PFSK-1 (cell line): ENCODE results near the gene TMEM213. TPM values are rescaled to one million over a fixed set of nuclear protein-coding genes. Genes with fewer than 3 reads are reported as not detected.

Source experiments
- FOXP2 ChIP-seq: optimal IDR thresholded peaks from 2 replicates; pipeline ENCODE3; 2011; ENCODE audit warnings: borderline replicate concordance, control low read depth, inconsistent platforms; ENCODE audit not compliant: insufficient read depth; ENCODE audit errors: extremely low read length, extremely low read depth
- POLR2AphosphoS5 ChIP-seq: IDR thresholded peaks from 2 replicates; pipeline ENCODE4 v1.6.1; 2012; ENCODE audit warnings: low read depth, mild to moderate bottlenecking, control low read depth, low read length, moderate library complexity
- REST ChIP-seq, 2 experiments: IDR thresholded peaks; 2 replicates each; pipeline versions ENCODE4 v1.6.1 to v1.8.0; 2011 to 2012; ENCODE audit warnings: low read depth in 2 of 2, low read length in 2 of 2, control low read depth in 1 of 2, inconsistent platforms in 1 of 2, mild to moderate bottlenecking in 1 of 2, moderate library complexity in 1 of 2; ENCODE audit not compliant: insufficient read depth in 1 of 2
- SIN3A ChIP-seq: IDR thresholded peaks from 2 replicates; pipeline ENCODE4 v1.6.1; 2012; ENCODE audit warnings: mild to moderate bottlenecking, low read length, moderate library complexity, borderline replicate concordance; ENCODE audit not compliant: insufficient read depth
- TAF1 ChIP-seq: IDR thresholded peaks from 2 replicates; pipeline ENCODE4 v1.6.1; 2012; ENCODE audit warnings: low read length, control low read depth, borderline replicate concordance; ENCODE audit not compliant: insufficient read depth
- polyA plus RNA-seq: library from polyadenylated mRNA; unstranded; fragments of >200 nt; gene quantifications from one replicate; pipeline ENCODE4 v1.2.1, GENCODE V29; 2012; ENCODE audit warnings: low read depth, missing spikeins; ENCODE audit not compliant: insufficient read length

TMEM213 gene
- not detected for polyA plus RNA-seq

- no peak for TF ChIP-seq POLR2AphosphoS5
- TF ChIP-seq SIN3A, result no peak
- no peak for TF ChIP-seq TAF1
- TF ChIP-seq FOXP2, result no peak
- no peak for TF ChIP-seq REST (IDR thresholded peaks at IDR 0.05; ENCODE audit: insufficient read depth in 1 of 2, low read depth in 2 of 2, low read length in 2 of 2)
Measured at GRCh38 chr7:138797715-138798320, at the start of gene TMEM213, which contains the start of gene ATP6V0A4. Gene TMEM213 (plus strand): TSS chr7:138797994. CDS start chr7:138798105, 111 bp downstream. Gene ATP6V0A4 (minus strand): TSS chr7:138798196. CDS start chr7:138771247, 26,949 bp downstream.

- TF ChIP-seq FOXP2, result no peak
- TF ChIP-seq TAF1, result no peak
- no peak for TF ChIP-seq SIN3A
- TF ChIP-seq POLR2AphosphoS5, result no peak
- no peak for TF ChIP-seq REST (IDR thresholded peaks at IDR 0.05; ENCODE audit: insufficient read depth in 1 of 2, low read depth in 2 of 2, low read length in 2 of 2)
Measured at GRCh38 chr7:138748666-138749065, 49.1 kb upstream of the TMEM213 start.

GRCh38 chr7:138749960-138750359 is 47.8 kb upstream of the TMEM213 start:
- TF ChIP-seq TAF1 (no peak), FOXP2 (no peak), POLR2AphosphoS5 (no peak), REST (IDR thresholded peaks at IDR 0.05; ENCODE audit: insufficient read depth in 1 of 2, low read depth in 2 of 2, low read length in 2 of 2) (no peak), SIN3A (no peak)

- no peak for TF ChIP-seq TAF1
- no peak for TF ChIP-seq FOXP2
- no peak for TF ChIP-seq SIN3A
- no peak for TF ChIP-seq POLR2AphosphoS5
- no peak for TF ChIP-seq REST (IDR thresholded peaks at IDR 0.05; ENCODE audit: insufficient read depth in 1 of 2, low read depth in 2 of 2, low read length in 2 of 2)
Measured at GRCh38 chr7:138750473-138750872, 47.3 kb upstream of the TMEM213 start.
